Epithelial cell of proximal tubule (primary cell): ENCODE data around the gene PLA2R1. TPM values are rescaled to one million over a fixed set of nuclear protein-coding genes. Genes with fewer than 3 reads are reported as not detected.

Source experiments
- DNase-seq: peaks from one replicate; pipeline ENCODE4 v3.0.0-alpha.2; 2011; ENCODE audit warnings: low read depth
- H3K4me3 ChIP-seq: 2 replicates; pipeline ENCODE4 v1.5.1; 2011; ENCODE audit warnings: low read depth, mild to moderate bottlenecking, low read length
- total RNA-seq: library from RNA; depleted of rRNA; stranded (reverse); fragments of >200 nt; gene quantifications from 2 replicates; pipeline ENCODE4 v1.2.3, GENCODE V29; 2015
- TF ChIP-seq, protein P1 (sequence below): conservative IDR thresholded peaks from 2 replicates; pipeline ENCODE4 v1.5.1; 2012; ENCODE audit warnings: low read depth, mild to moderate bottlenecking, low read length

Gene PLA2R1
- total RNA-seq, 1 donor from 2014 or later: 3.6 TPM

GRCh38 chr2:160055726-160056108 lies 6.7 kb downstream of the PLA2R1 start:
- no peak overlapping the region for H3K4me3 ChIP-seq
- TF ChIP-seq, protein P1, sequence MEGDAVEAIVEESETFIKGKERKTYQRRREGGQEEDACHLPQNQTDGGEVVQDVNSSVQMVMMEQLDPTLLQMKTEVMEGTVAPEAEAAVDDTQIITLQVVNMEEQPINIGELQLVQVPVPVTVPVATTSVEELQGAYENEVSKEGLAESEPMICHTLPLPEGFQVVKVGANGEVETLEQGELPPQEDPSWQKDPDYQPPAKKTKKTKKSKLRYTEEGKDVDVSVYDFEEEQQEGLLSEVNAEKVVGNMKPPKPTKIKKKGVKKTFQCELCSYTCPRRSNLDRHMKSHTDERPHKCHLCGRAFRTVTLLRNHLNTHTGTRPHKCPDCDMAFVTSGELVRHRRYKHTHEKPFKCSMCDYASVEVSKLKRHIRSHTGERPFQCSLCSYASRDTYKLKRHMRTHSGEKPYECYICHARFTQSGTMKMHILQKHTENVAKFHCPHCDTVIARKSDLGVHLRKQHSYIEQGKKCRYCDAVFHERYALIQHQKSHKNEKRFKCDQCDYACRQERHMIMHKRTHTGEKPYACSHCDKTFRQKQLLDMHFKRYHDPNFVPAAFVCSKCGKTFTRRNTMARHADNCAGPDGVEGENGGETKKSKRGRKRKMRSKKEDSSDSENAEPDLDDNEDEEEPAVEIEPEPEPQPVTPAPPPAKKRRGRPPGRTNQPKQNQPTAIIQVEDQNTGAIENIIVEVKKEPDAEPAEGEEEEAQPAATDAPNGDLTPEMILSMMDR: no peak
- DNase-seq: no peak

DNA sequence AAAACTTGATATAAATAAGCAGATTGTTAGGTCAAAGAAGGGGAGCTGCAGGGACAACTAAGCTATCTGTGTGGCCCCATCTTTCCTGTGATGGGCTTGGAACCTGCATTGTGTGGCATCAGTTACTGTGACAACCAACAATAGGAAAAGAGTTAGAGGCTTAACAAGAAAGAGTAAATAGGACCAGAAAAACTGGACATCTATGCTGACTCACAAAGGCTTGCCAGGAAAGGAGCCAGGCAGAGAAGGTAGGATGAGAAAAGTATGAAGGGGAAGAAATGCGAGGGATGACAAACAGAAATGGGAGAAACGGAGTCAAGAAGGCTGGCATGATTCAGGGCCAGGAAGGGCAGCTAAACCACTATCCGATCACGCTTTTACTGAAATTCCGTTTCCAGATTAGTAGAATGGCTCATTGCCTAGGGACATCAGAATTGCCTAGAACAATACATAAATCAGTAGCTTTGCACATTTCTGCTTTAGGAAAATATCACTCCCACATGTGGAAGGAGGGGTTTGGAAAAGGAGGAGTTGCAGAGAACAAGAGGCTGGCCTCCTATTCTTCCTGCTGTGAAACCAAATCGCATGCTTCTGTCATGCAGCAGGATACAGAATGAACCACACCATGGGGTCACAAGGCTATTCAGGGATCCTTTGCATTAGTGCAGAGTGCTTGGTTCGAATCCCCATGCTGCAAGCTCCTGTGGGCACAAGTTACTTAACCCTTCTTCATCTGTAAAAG lies 7.3 kb downstream of the PLA2R1 start:
- TF ChIP-seq, protein P1: no peak

DNA sequence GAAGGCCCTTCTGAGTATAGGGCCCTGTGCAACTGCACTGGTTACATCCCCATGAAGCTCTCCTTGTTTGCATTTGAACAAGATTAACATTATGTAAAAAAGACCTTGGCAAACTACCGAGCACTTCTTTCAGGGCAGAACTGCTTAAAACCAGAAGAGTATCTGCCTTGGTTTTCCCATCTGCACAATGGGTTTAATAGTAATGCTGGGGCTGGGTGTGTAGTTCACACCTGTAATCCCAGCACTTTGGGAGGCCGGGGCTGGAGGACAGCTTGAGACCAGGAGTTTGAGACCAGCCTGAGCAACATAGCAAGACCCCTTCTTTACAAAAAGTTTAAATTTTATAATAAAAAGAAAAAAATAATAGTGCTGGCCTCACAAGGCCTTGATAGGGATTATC lies 8.5 kb downstream of the PLA2R1 start:
- TF ChIP-seq, protein P1: no peak
- no peak overlapping the region for H3K4me3 ChIP-seq
- no peak for DNase-seq

More for the DNA sequence above, 7.3 kb downstream of the PLA2R1 start:
- H3K4me3 ChIP-seq: no peak overlapping the region
- no peak for DNase-seq

DNA sequence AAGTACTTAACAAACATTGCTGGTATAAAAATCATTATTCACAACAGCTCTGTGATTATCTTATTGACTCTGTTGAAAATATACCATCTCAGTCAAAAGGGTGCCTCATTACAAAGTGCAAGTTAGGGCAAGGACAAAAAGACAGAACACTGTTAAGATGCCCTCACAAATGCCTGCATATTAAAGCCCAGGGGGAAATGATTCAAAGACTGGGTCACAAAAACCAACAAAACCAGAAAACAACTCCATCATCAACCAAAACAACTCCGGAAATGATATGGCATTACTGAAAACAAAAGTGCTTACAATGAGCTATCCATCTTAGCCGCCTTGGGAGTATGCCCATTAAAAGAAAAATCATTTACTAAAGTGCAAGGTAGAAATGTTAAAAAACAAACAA lies 9.9 kb downstream of the PLA2R1 start:
- DNase-seq: no peak
- H3K4me3 ChIP-seq: no peak overlapping the region
- TF ChIP-seq, protein P1: no peak

DNA sequence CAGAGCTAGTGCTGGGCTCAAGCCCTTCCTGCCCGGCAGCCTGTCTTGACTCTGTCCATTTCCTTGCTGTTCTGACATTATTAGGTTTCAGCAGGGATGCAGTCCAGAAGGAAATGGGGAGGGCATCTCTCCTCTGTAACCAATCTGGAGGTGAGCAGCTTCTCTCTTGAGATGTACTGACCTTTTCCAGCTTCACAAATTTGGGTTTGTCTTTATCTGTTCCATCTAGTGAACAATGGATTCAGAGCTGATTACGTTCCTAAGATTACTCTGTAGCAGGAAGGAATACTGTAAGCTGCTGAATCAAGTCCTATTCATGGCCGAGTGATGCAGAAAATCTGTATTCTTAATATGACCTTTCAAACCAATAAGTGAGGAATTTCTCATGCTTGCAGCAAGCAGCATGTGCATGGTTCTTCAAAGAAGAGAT lies 11.0 kb downstream of the PLA2R1 start:
- H3K4me3 ChIP-seq: no peak overlapping the region
- TF ChIP-seq, protein P1: no peak
- DNase-seq: no peak

- TF ChIP-seq, protein P1: no peak
- H3K4me3 ChIP-seq: no peak overlapping the region
- no peak for DNase-seq
Observed at GRCh38 chr2:160050147-160050546, 12.3 kb downstream of the PLA2R1 start.

DNA sequence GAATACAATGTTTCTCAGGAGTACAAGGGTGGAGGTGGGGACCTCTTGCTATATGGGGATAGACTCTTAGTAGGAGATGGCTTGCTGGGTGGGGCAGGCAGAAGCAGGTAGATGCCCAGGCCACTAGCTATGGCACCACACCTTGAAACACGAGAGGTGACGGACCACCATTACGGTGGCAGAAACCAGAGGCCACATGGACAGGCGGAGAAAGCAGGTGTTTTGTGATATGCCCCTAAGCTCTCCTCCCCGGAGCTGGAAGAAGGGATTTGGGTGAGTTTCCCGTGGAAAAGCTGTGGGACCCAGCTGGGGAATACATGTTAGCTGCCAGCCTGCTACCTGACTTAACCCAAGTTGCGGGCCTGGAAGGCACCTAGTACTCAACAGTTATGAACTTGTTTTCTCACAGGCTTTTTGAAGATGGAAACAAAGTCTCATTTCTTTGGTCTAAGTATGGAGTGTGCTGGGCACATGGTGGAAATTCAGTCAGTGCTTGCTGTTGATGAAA lies 16.7 kb downstream of the PLA2R1 start:
- no peak overlapping the region for H3K4me3 ChIP-seq
- no peak for DNase-seq
- TF ChIP-seq, protein P1: no peak
